ENCODE results near the gene MDN1.

Gene MDN1

GRCh38 chr6:89689732-89690131, 129.9 kb downstream of the MDN1 start:
- DNase-seq: no peak

GRCh38 chr6:89688328-89688727, 131.3 kb downstream of the MDN1 start:
- DNase-seq: no peak

- no peak for DNase-seq
Observed at GRCh38 chr6:89685311-89685710, 134.3 kb downstream of the MDN1 start.

GRCh38 chr6:89682991-89683390, 136.6 kb downstream of the MDN1 start:
- DNase-seq: no peak

- DNase-seq: no peak
Observed at GRCh38 chr6:89681983-89682564, 137.5 kb downstream of the MDN1 start.

- DNase-seq: no peak
Observed at GRCh38 chr6:89680551-89680950, 139.0 kb downstream of the MDN1 start.

GRCh38 chr6:89680150-89680549, 139.4 kb downstream of the MDN1 start:
- no peak for DNase-seq

GRCh38 chr6:89679215-89680120, 140.1 kb downstream of the MDN1 start:
- no peak for DNase-seq

- DNase-seq: no peak
Observed at GRCh38 chr6:89678531-89678930, 141.1 kb downstream of the MDN1 start.

- DNase-seq: no peak
Observed at GRCh38 chr6:89675949-89676748, 143.4 kb downstream of the MDN1 start.

GRCh38 chr6:89670935-89671565, 148.5 kb downstream of the MDN1 start:
- no peak for DNase-seq

GRCh38 chr6:89669002-89669401, 150.6 kb downstream of the MDN1 start:
- no peak for DNase-seq

- DNase-seq: no peak
Observed at GRCh38 chr6:89667872-89668556, 151.6 kb downstream of the MDN1 start.

- no peak for DNase-seq
Observed at GRCh38 chr6:89662659-89663223, 156.9 kb downstream of the MDN1 start.

- DNase-seq: no peak
Observed at GRCh38 chr6:89661559-89661958, 158.0 kb downstream of the MDN1 start.

- no peak for DNase-seq
Observed at GRCh38 chr6:89660981-89661380, 158.6 kb downstream of the MDN1 start.

GRCh38 chr6:89657445-89658158, 162.0 kb downstream of the MDN1 start:
- DNase-seq: no peak

- DNase-seq: no peak
Observed at GRCh38 chr6:89655122-89655521, 164.5 kb downstream of the MDN1 start.

- DNase-seq: no peak
Observed at GRCh38 chr6:89650579-89650978, 169.0 kb downstream of the MDN1 start.

- no peak for DNase-seq
Observed at GRCh38 chr6:89649682-89650081, 169.9 kb downstream of the MDN1 start.

- DNase-seq: no peak
Observed at GRCh38 chr6:89644864-89645263, 174.7 kb downstream of the MDN1 start.

- no peak for DNase-seq
Observed at GRCh38 chr6:89643406-89643805, 176.2 kb downstream of the MDN1 start.

All from amniotic stem cell (primary cell).